GM12878 (cell line): Measurements from ENCODE around the gene COX17.

Experiments
- BCL11A ChIP-seq: IDR thresholded peaks from 2 replicates; pipeline ENCODE4 v1.6.1; 2011; ENCODE audit warnings: low read depth, low read length
- CREM ChIP-seq: IDR thresholded peaks from 2 replicates; pipeline ENCODE4 v1.6.1; 2014; ENCODE audit warnings: antibody characterized with exemption, low read depth
- DPF2 ChIP-seq: fragments of 450-650 bp; IDR thresholded peaks from 2 replicates; pipeline ENCODE4 v1.6.1; 2017; ENCODE audit warnings: mild to moderate bottlenecking
- HDAC2 ChIP-seq: fragments of 200-600 bp; sonication (generic); IDR thresholded peaks from 2 replicates; pipeline ENCODE4 v1.6.1; 2017
- NRF1 ChIP-seq: conservative IDR thresholded peaks from 2 replicates; pipeline ENCODE4 v1.6.1; 2011; ENCODE audit warnings: mild to moderate bottlenecking, low read depth, low read length, improper control_type of control experiment
- PAX5 ChIP-seq: IDR thresholded peaks from 2 replicates; pipeline ENCODE4 v1.6.1; 2011; ENCODE audit warnings: low read depth, low read length, borderline replicate concordance
- POLR2A ChIP-seq: IDR thresholded peaks from 2 replicates; pipeline ENCODE4 v1.6.1; 2011; ENCODE audit warnings: low read depth, mild to moderate bottlenecking, low read length
- SP1 ChIP-seq: IDR thresholded peaks from one replicate; pipeline ENCODE4 v1.6.1; 2011; ENCODE audit warnings: low read depth, low read length
- SUPT20H ChIP-seq: IDR thresholded peaks from 2 replicates; pipeline ENCODE4 v1.6.1; 2011; ENCODE audit warnings: low read depth, mild to moderate bottlenecking, low read length, moderate library complexity, borderline replicate concordance; ENCODE audit not compliant: control insufficient read depth
- TAF1 ChIP-seq: IDR thresholded peaks from 2 replicates; pipeline ENCODE4 v1.6.1; 2011; ENCODE audit warnings: mild to moderate bottlenecking, low read depth, low read length, borderline replicate concordance
- ZNF274 ChIP-seq: IDR thresholded peaks from one replicate; pipeline ENCODE4 v1.8.0; 2011; ENCODE audit not compliant: insufficient read length, insufficient read depth
- TF ChIP-seq, protein P1 (sequence below): IDR thresholded peaks from 2 replicates; pipeline ENCODE4 v1.6.1; 2011; ENCODE audit warnings: low read depth, mild to moderate bottlenecking, low read length, moderate library complexity, borderline replicate concordance; ENCODE audit errors: extremely low read depth
- TF ChIP-seq, protein P2 (sequence below), 3 experiments: IDR thresholded peaks in 2 of 3; conservative IDR thresholded peaks in 1 of 3; 2 replicates each; pipeline ENCODE4 v1.5.1; 2011; ENCODE audit warnings: low read depth in 3 of 3, low read length in 3 of 3, mild to moderate bottlenecking in 3 of 3, control low read depth in 2 of 3, moderate library complexity in 2 of 3, inconsistent platforms in 1 of 3, mixed read lengths in 1 of 3; ENCODE audit not compliant: control insufficient read depth in 2 of 3, insufficient read depth in 1 of 3; ENCODE audit errors: extremely low read depth in 1 of 3
- TF ChIP-seq, protein P3 (sequence below): fragments of 450-650 bp; formaldehyde crosslinking; IDR thresholded peaks from 2 replicates; pipeline ENCODE4 v1.4.0; 2022; ENCODE audit warnings: mild to moderate bottlenecking, moderate library complexity

DNA sequence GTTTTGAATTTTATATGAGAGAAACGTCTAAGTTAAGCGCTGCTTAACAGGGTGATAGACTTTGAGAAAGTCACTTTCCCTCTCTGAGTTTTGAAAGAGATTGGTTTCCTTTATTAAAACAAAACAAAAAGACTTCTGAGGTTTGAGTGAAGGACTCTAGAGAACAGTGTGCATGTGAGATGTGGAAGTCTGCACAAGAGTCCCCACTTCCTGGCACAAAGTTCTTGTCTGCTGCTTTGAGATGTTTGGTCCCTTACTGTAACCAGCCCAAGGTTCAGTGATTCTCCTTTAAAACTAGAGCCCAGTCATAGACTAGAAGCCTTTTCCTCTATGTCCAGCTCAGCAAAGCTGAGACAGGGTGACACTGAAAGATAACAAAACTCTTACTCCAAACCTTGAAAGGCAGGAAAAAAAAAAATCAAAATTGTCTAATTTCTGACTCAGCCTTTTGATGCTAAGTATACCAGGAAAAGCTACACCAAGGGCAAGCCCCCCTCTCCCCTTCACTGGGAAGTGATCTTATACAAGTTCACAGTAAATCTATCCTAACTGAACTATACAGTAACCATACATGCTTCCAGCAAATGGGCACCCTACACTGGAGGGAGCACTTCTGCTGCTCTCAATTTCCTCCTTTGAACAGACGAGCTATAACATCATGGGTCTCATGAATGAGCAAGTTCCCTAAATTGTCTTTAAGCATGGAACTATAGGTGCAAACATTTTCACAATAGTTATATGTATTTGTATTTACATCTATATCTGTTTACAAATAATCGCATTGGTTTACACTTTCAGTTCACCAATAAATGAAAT, 19.1 kb downstream of the COX17 start:
- TF ChIP-seq TAF1 (no peak), CREM (no peak), BCL11A (no peak), HDAC2 (no peak), SUPT20H (no peak), SP1 (no peak), ZNF274 (no peak), NRF1 (no peak), PAX5 (no peak), DPF2 (no peak), POLR2A (no peak)
- TF ChIP-seq, protein P1, sequence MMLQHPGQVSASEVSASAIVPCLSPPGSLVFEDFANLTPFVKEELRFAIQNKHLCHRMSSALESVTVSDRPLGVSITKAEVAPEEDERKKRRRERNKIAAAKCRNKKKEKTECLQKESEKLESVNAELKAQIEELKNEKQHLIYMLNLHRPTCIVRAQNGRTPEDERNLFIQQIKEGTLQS, result no peak
- TF ChIP-seq, protein P2, sequence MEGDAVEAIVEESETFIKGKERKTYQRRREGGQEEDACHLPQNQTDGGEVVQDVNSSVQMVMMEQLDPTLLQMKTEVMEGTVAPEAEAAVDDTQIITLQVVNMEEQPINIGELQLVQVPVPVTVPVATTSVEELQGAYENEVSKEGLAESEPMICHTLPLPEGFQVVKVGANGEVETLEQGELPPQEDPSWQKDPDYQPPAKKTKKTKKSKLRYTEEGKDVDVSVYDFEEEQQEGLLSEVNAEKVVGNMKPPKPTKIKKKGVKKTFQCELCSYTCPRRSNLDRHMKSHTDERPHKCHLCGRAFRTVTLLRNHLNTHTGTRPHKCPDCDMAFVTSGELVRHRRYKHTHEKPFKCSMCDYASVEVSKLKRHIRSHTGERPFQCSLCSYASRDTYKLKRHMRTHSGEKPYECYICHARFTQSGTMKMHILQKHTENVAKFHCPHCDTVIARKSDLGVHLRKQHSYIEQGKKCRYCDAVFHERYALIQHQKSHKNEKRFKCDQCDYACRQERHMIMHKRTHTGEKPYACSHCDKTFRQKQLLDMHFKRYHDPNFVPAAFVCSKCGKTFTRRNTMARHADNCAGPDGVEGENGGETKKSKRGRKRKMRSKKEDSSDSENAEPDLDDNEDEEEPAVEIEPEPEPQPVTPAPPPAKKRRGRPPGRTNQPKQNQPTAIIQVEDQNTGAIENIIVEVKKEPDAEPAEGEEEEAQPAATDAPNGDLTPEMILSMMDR (IDR thresholded peaks at IDR 0.05 in 2 of 3, conservative IDR thresholded peaks at IDR 0.05 in 1 of 3; ENCODE audit: control insufficient read depth in 2 of 3, extremely low read depth in 1 of 3, insufficient read depth in 1 of 3, low read depth in 3 of 3, low read length in 3 of 3), result no peak
- TF ChIP-seq, protein P3, sequence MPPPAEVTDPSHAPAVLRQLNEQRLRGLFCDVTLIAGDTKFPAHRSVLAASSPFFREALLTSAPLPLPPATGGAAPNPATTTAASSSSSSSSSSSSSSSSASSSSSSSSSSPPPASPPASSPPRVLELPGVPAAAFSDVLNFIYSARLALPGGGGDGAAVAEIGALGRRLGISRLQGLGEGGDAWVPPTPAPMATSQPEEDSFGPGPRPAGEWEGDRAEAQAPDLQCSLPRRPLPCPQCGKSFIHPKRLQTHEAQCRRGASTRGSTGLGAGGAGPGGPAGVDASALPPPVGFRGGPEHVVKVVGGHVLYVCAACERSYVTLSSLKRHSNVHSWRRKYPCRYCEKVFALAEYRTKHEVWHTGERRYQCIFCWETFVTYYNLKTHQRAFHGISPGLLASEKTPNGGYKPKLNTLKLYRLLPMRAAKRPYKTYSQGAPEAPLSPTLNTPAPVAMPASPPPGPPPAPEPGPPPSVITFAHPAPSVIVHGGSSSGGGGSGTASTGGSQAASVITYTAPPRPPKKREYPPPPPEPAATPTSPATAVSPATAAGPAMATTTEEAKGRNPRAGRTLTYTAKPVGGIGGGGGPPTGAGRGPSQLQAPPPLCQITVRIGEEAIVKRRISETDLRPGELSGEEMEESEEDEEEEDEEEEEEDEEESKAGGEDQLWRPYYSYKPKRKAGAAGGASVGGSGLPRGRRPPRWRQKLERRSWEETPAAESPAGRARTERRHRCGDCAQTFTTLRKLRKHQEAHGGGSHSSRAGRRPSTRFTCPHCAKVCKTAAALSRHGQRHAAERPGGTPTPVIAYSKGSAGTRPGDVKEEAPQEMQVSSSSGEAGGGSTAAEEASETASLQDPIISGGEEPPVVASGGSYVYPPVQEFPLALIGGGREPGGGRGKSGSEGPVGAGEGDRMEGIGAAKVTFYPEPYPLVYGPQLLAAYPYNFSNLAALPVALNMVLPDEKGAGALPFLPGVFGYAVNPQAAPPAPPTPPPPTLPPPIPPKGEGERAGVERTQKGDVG (CRISPR knock-in tag), result no peak
